Psoas muscle (tissue), 8 donors: ENCODE data around the gene CCSER2. TPM values are rescaled to one million over a fixed set of nuclear protein-coding genes. Genes with fewer than 3 reads are reported as not detected.
"Not testable (repeated sequence)": the region's sequence is repeated elsewhere in the genome, so short reads cannot be mapped to it uniquely, and the experiment has no call there.

ENCODE experiments used
- ATAC-seq, 4 donors: fragments of 200-7000 bp; cut with Tn5 transposase; one replicate each; pipeline ENCODE4 v1.9.1; 2020; ENCODE audit warnings: moderate library complexity in 3 of 4, mild to moderate bottlenecking in 2 of 4
- DNase-seq, 2 donors: peaks; one replicate each; pipeline ENCODE4 v3.0.0-alpha.2; 2020
- H3K27ac ChIP-seq: fragments of 200-600 bp; one replicate; pipeline ENCODE4 v1.8.0; 2022
- H3K27me3 ChIP-seq, 3 donors: fragments of 200-600 bp in 1 of 3; one replicate each; pipeline versions ENCODE4 v1.6.1 to v1.8.0; 2013 to 2022; ENCODE audit warnings: low read length in 2 of 3, mild to moderate bottlenecking in 2 of 3, moderate library complexity in 1 of 3; ENCODE audit not compliant: insufficient read depth in 3 of 3
- H3K36me3 ChIP-seq, 2 donors: fragments of 200-600 bp in 1 of 2; one replicate each; pipeline versions ENCODE4 v1.6.1 to v1.8.0; 2013 to 2022; ENCODE audit warnings: low read depth in 1 of 2, mild to moderate bottlenecking in 1 of 2, moderate library complexity in 1 of 2; ENCODE audit not compliant: insufficient read depth in 1 of 2
- H3K4me1 ChIP-seq: fragments of 200-600 bp; one replicate; pipeline ENCODE4 v1.8.0; 2022
- H3K4me3 ChIP-seq: fragments of 200-600 bp; one replicate; pipeline ENCODE4 v1.8.0; 2022; ENCODE audit warnings: mild to moderate bottlenecking
- H3K9me3 ChIP-seq: fragments of 200-600 bp; one replicate; pipeline ENCODE4 v1.8.0; 2022
- WGBS, 3 donors: extraction: QIAGEN DNeasy Blood & Tissue Kit; methylation state at CpG; one replicate each; pipeline versions ENCODE4 v1.1.6 to v1.1.7; 2013; 5-methylcytosine and 5-hydroxymethylcytosine counted together
- intact Hi-C, 2 donors: fragments of 100-400 bp; cut with DNase I; formaldehyde crosslinking; loops; one replicate each; pipeline versions ENCODE4 v1.11.0 to v1.14.2; 2022
- polyA plus RNA-seq, 3 donors: library from polyadenylated mRNA; stranded (reverse); fragments of 200-250 nt; gene quantifications; one replicate each; pipeline ENCODE4 v1.2.3, GENCODE V29; 2013
- total RNA-seq, 4 donors: library from RNA; stranded (reverse); fragmentation: NEBNext Ultra II Directional in 2 of 4; extraction: Animal tissue kit (Norgen Biotek cat#: 25700) in 2 of 4; gene quantifications; one replicate each; pipeline versions ENCODE4 v1.2.1 to v1.2.4, GENCODE V29; 2021 to 2023
- TF ChIP-seq, protein P1 (sequence below): fragments of 200-600 bp; IDR thresholded peaks from one replicate; pipeline ENCODE4 v1.8.0; 2022; ENCODE audit warnings: antibody characterized with exemption
- donor health status: healthy with polysubstance abuse.
- donor health status: DM: no; HTN: no; CAD: no; lungs with moderate emphysema.
- donor health status: Bipolar disorder and iron deficiency.
- donor health status: healthy.
- donor health status: DM: yes; HTN: yes; CAD: no.
- donor health status: DM: no; HTN: no; CAD: no.
- donor health status: DM: no; HTN: no; CAD: no.
- donor health status: DM: yes; HTN: yes; CAD: no.

CCSER2 gene
- total and polyA plus RNA-seq, 7 donors = 12.5 to 122 (median 65.7) TPM

DNA sequence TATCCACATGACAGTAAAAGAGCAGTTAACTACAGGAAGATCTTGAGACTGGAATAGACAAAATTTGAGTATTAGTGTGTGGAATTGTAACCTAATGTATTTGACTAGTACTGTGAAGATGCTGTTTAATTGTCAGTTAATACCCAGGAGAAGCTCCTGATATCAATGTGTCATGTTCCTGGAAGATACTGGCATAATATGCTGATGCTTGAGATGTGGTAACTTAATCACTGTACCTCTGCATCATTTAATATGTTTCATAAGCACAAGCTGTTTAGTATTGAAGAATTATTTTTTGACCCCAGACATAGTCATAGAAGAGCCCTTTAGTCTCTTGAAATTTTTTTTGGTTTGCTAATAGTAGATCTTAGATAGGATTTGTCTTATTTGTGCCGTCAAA is 15.4 kb downstream of the CCSER2 start:
- ATAC-seq (peak in 2 of 4 donors; percentile 61 to 68), DNase-seq (no peak)
- 79 to 88% (median 80%) methylated on average over 1 of the region's 1 CpG for WGBS, 3 donors
- H3K4me1 ChIP-seq = peaks cover 22% of the 10 kb centered on the region
- no peaks in the 10 kb centered on the region for H3K36me3 ChIP-seq
- no peaks in the 10 kb centered on the region for H3K9me3 ChIP-seq
- H3K4me3 ChIP-seq = no peak overlapping the region
- H3K27ac ChIP-seq = no peak overlapping the region
- no peaks in the 10 kb centered on the region for H3K27me3 ChIP-seq
- TF ChIP-seq, protein P1, sequence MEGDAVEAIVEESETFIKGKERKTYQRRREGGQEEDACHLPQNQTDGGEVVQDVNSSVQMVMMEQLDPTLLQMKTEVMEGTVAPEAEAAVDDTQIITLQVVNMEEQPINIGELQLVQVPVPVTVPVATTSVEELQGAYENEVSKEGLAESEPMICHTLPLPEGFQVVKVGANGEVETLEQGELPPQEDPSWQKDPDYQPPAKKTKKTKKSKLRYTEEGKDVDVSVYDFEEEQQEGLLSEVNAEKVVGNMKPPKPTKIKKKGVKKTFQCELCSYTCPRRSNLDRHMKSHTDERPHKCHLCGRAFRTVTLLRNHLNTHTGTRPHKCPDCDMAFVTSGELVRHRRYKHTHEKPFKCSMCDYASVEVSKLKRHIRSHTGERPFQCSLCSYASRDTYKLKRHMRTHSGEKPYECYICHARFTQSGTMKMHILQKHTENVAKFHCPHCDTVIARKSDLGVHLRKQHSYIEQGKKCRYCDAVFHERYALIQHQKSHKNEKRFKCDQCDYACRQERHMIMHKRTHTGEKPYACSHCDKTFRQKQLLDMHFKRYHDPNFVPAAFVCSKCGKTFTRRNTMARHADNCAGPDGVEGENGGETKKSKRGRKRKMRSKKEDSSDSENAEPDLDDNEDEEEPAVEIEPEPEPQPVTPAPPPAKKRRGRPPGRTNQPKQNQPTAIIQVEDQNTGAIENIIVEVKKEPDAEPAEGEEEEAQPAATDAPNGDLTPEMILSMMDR = no peak
- intact Hi-C loops = no loop called here

DNA sequence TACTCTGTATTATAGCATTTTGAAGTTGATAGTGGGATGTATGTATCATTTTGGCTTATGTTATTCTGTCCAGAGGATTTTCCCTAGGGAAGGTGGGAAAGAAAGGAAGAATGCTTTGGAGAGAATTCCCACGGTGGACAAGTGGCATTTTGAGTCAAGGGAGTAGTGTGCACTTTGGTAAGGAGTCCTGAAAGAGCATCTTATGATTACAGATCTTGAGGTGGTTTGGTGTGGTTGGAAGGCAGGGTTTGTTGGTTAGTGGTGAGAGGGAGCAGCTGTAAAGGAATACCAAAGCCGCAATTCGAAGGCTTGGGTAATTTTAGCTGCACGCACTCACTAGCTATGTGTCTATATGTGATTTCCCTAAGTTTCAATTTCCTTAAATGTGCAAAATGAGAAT is 16.1 kb downstream of the CCSER2 start:
- ATAC-seq (no peak), DNase-seq (no peak)
- Histone ChIP-seq H3K4me1 (peaks cover 29% of the 10 kb centered on the region), H3K27me3 (no peaks in the 10 kb centered on the region), H3K27ac (no peak overlapping the region), H3K36me3 (no peaks in the 10 kb centered on the region), H3K9me3 (no peaks in the 10 kb centered on the region), H3K4me3 (no peak overlapping the region)
- TF ChIP-seq, protein P1 = no peak
- WGBS, 3 donors = 52 to 67% (median 53%) methylated on average over 4 of the region's 4 CpGs
- intact Hi-C loops = no loop called here

DNA sequence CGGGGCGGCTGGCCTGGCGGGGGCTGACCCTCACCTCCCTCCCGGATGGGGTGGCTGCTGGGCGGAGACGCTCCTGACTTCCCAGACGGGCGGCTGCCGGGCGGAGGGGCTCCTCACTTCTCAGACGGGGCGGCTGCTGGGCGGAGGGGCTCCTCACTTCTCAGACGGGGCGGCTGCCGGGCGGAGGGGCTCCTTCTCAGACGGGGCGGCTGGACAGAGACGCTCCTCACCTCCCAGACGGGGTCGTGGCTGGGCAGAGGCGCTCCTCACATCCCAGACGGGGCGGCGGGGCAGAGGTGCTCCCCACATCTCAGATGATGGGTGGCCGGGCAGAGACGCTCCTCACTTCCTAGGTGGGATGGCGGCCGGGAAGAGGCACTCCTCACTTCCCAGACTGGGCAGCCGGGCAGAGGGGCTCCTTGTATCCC is 19.2 kb downstream of the CCSER2 start:
- DNase-seq, ATAC-seq, H3K4me3 ChIP-seq, H3K27ac ChIP-seq, H3K27me3 ChIP-seq, intact Hi-C loops, H3K9me3 ChIP-seq, H3K36me3 ChIP-seq: not testable (repeated sequence)
- peaks cover 38% of the 10 kb centered on the region for H3K4me1 ChIP-seq
- WGBS, 3 donors = 96 to 98% (median 98%) methylated on average over 16 to 31 of the region's 31 CpGs

DNA sequence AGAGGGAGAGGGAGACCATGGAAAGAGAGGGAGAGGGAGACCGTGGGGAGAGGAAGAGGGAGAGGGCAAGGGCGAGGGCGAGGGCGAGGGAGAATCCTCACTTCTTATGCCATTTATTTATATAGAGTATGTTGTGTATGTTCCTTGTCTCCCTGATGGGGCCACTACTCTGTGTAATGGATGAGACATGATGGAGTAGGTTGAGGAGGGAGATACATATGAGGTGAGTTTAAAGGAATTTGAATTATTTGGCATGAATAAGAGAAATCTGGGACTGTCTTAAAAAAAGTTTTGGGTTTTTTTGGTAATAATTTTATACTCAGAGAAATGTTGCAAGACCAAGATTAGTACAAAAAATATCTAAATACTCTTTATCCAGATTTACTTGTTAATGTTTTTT is 20.1 kb downstream of the CCSER2 start:
- no peak for DNase-seq
- no peaks in the 10 kb centered on the region for H3K9me3 ChIP-seq
- TF ChIP-seq, protein P1 = no peak
- H3K4me3 ChIP-seq = no peak overlapping the region
- no peaks in the 10 kb centered on the region for H3K27me3 ChIP-seq
- intact Hi-C loops = no loop called here
- peak overlapping the region; percentile 24 for H3K27ac ChIP-seq
- H3K4me1 ChIP-seq = peaks cover 38% of the 10 kb centered on the region
- no peaks in the 10 kb centered on the region for H3K36me3 ChIP-seq
- peak in 2 of 4 donors; percentile 31 to 51 for ATAC-seq
- whole genome bisulfite sequencing, 3 donors = 90 to 96% (median 94%) methylated on average over 4 of the region's 4 CpGs

DNA sequence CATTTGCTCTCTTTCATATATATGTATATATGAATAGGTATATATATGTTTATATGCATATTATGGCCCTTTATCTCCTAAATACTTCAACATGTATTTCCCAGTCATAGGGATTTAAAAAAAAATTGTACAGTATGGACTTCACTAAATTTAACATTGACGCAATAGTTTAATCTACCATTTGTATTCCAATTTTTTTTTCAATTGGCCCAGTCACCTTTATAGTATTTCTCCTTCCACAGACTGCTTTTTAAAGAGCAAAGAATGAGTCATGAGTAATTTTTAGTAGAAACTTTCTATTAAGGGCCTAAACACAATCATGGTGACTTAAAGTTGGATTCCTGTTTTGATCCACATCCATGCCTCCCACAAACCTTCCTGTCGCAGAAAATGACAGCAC is 20.5 kb downstream of the CCSER2 start:
- intact Hi-C loops = no loop called here
- TF ChIP-seq, protein P1 = no peak
- ATAC-seq (peak; percentile 43 to 88 (median 72)), DNase-seq (no peak)
- H3K27me3 ChIP-seq = no peaks in the 10 kb centered on the region
- no peaks in the 10 kb centered on the region for H3K9me3 ChIP-seq
- 24 to 35% (median 30%) methylated on average over 2 of the region's 2 CpGs for whole genome bisulfite sequencing, 3 donors
- H3K4me3 ChIP-seq = no peak overlapping the region
- H3K27ac ChIP-seq = peak overlapping the region; percentile 41
- H3K4me1 ChIP-seq = peaks cover 35% of the 10 kb centered on the region
- H3K36me3 ChIP-seq = no peaks in the 10 kb centered on the region
